NCI-H146 treated with DMSO at 0.1 percent for 48 hours (cell line): ENCODE results near the gene CCL28.

Source experiments
- DNase-seq: peaks from one replicate; lab custom pipeline; 2025; ENCODE audit not compliant: unreplicated experiment; lab: John Stamatoyannopoulos, UW

CCL28 gene

DNA sequence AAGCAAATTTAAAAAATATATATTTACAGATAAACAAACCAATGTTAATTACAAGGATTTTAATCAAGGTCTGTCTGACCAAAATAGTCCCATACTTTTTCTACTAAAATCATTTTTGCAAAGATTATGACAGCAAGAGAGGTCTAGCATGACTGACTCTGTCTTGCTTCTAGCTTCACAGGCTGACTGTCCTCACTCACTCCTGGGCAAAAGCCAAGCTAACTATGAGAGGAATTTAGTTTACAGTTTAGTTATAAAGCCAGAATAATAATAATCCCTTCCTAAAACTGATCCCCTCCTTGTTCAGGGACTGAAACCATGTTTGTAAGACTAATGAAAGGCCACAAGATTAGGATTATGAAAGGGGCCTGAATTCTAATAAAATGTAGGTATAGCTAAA lies 53.5 kb downstream of the CCL28 start:
- no peak for DNase-seq

DNA sequence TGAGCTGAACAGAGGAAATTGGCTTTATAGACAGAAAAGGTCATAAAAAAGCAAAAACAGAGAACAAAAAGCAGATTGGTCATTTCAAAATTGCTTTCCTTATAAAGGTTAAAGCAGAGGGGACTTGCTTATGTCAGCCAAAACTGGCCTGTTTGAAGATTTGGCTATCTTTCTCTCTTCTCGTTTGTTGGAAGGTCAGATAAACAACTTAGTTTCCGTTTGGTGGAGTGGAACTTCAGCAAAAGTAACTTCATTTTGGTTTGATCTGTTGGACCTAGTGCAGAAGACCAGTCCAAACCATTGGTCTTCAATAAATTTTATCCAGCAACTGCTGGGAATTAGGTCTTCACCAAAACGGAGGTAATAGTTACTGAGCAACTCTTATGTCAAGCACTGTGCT lies 53.9 kb downstream of the CCL28 start:
- DNase-seq: no peak

- DNase-seq: no peak
These were observed 54.3 kb downstream of the CCL28 start for GRCh38 chr5:43357878-43358281.

DNA sequence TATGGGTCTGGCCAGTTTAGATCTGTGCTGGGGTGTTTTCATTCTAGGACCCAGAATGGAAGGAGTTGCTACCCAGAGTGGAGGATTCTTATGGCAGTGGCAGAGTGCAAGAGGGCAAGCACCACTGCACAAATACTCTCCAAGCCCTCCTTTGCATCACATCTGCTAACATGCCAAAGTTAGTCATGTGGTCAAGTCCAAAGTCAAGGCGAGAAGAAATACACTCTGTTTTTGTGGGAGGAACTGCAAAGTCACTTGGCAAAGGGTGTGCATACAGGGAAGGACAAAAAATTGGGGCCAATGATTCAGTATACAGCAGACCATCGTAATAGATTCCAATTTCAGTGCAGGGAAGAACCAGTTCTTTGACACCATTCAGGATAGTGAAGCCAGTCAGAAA lies 55.1 kb downstream of the CCL28 start:
- DNase-seq: no peak

GRCh38 chr5:43354774-43355173 lies 57.4 kb downstream of the CCL28 start:
- DNase-seq: no peak

DNA sequence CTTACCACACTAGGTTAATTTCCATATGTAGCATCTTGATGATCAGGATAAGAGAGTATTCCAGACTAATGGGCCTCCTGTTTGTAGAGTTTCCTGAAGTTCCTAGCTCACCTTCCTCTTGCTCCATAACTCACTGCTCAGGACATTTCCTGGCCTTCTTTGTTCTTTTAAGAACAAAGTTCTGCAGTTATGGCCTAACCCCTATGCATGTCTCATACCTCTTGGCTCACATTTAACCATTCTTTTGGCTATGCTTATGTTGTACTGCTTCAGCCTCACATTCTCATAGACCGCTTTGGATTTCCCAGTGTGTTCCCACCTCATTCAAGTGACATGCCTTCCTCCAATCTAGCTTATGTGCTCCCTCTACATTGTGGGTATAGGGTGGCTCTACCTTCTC lies 58.5 kb downstream of the CCL28 start:
- DNase-seq: no peak

DNA sequence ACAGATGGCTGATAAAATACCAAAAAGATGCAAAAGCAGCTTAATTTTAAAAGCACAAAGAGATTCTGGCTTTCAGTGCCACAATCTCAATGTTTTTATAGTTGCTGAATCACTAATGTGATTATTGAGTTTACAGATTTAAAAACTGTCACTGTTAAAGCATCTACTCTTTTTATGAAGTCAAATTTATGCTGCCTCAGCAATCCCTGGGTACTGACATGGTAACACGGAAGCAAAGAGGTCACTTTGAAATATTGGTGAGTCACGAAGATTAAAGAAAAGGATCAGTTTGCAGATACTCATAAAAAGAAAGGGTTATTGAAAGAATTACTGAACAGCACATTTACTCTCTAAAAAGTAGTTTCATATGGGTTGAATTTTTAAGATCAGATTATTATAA lies 59.3 kb downstream of the CCL28 start:
- no peak for DNase-seq

DNA sequence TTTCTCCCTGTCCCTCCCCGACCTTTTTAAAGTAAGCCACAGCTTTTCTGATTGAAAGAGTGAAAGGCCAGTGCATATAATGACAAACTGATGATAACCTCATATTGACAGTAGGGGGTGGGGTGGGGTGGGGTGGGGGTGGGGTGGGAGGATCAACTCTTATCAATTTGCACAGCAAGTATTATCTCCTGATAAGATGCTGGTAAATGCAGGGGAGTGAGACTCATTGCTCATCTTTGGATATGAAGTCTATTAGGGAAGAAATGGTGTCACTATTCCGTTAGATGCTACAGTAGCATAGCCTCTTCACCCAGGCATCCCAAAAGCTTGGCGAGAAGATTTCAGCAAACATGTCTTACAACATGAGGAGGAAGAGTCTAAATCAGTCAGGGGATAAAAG lies 60.1 kb downstream of the CCL28 start:
- no peak for DNase-seq

- DNase-seq: no peak
These were observed 63.3 kb downstream of the CCL28 start for GRCh38 chr5:43348861-43349363.

DNA sequence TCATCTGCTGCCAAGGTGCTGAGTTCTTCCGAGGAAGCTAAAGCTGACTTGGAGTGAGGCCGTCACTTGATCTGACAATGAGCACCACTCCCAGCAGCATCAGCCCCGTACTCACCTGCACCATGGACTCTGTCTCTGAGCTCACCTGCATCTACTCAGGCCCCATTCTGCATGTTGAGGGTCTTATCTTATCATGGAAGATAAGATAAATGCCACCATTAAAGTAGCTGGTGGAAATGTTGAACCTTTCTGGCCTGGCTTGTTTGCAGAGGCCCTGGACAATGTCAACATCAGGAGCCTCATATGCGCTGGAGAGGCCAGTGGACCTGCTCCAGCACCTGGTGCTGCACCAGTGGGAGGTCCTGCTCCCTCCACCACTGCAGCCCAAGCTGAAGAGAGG lies 64.0 kb downstream of the CCL28 start:
- peak; percentile 88 for DNase-seq

DNA sequence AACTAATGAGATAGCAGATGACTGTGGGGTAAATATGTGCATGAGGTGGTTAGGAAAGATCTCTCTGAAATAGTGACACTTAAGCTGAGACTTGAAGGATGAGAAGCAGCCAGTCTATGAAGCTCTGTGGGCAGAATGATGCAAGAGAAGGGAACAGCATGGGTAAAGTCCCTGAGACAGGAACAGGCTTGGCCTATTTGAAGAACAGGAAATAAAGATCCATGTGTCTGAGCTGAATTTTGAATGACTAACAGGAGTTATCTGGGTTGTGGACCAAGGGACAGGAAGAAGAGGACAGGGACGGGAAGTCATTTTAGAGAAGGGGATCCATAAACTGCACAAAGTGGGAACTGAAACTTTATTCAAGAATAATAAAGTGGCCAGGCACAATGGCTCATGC lies 73.3 kb downstream of the CCL28 start:
- DNase-seq: no peak

DNA sequence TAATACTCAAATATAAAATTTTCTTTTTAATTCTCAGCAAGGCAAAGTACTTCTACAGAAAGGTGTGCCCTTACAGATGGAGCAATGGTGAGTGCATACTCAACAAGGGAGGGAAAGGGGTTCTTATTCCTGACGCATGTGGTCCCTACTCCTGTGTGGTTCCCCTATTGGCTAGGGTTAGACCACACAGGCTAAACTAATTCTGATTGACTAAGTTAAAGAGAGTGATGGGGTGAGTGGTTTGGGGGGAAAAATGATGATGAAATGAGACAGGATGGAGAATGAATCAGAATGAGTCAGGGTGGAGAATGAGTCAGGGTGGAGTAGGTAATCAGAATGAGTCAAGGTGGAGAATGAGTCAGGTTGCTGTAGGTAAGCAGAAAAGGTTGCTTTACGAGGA lies 76.0 kb downstream of the CCL28 start:
- no peak for DNase-seq

DNA sequence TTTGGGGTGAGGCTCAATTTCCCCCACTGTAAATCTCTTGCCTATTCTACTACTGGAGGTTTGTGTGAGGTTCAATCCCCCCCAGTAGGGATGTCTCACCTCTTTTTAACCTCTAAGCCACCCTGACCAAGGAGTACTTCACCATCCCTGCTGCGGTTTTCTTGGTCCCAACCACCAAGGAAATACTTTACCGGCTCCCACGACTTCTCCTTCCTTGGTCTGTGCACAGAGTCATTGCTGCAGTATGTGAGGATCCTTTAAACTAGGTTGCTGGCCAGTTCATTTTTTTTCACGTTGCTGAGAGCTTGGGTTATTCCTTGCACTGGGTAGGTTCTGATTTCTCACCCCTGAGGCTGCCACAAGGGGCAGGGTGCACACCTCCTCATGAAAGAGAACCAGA lies 76.5 kb downstream of the CCL28 start:
- DNase-seq: no peak

- no peak for DNase-seq
These were observed 79.8 kb downstream of the CCL28 start for GRCh38 chr5:43332401-43332800.
